Measurements from ENCODE around the gene COA1.
A peak's percentile ranks its signal among the peaks of the same experiment; 100 is the strongest.

COA1 gene

GRCh38 chr7:43664681-43665080, 64.6 kb downstream of the COA1 start:
- peak overlapping the region; percentile 62 for H3K27ac Mint-ChIP-seq (ENCODE audit: low read depth)
- DNase-seq (ENCODE audit: low spot score in 2 of 2): no peak
- no peaks in the 10 kb centered on the region for H3K27me3 Mint-ChIP-seq
- H3K4me1 Mint-ChIP-seq: peaks cover 50% of the 10 kb centered on the region
- H3K9me3 Mint-ChIP-seq: no peaks in the 10 kb centered on the region
- ATAC-seq (replicated peaks; ENCODE audit: extremely low read depth, poor library complexity, severe bottlenecking): no peak
- H3K4me3 Mint-ChIP-seq: no peak overlapping the region
- H3K36me3 Mint-ChIP-seq (ENCODE audit: insufficient read depth): peaks cover 2% of the 10 kb centered on the region

DNA sequence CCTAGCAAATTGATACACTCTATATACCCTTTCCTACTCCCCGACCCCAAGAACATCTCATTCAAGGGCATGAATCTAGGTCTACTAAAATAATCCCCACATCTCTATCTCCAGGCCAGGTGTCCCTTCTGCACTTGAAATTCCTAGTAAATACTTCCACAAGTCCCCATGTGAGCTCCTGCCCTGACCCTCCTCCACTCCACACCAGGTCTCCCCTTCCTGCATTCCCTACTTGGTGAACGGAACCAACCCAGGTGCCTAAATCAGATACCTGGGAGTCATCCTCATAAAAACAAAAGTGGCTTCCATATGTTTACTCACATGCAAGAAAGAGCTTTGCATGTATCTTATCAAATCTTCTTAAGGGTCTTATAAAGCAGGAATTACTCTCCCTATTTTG, 69.2 kb downstream of the COA1 start:
- no peak overlapping the region for H3K4me3 Mint-ChIP-seq
- H3K27ac Mint-ChIP-seq (ENCODE audit: low read depth): peak overlapping the region; percentile 50
- no peaks in the 10 kb centered on the region for H3K9me3 Mint-ChIP-seq
- DNase-seq (ENCODE audit: low spot score in 2 of 2): no peak
- peaks cover 2% of the 10 kb centered on the region for H3K36me3 Mint-ChIP-seq (ENCODE audit: insufficient read depth)
- no peaks in the 10 kb centered on the region for H3K27me3 Mint-ChIP-seq
- no peak for ATAC-seq (replicated peaks; ENCODE audit: extremely low read depth, poor library complexity, severe bottlenecking)
- peaks cover 46% of the 10 kb centered on the region for H3K4me1 Mint-ChIP-seq

- DNase-seq (ENCODE audit: low spot score in 2 of 2) (no peak), ATAC-seq (replicated peaks; ENCODE audit: extremely low read depth, poor library complexity, severe bottlenecking) (no peak)
- Mint-ChIP-seq H3K36me3 (ENCODE audit: insufficient read depth) (peaks cover 2% of the 10 kb centered on the region), H3K4me1 (peaks cover 42% of the 10 kb centered on the region), H3K27me3 (no peaks in the 10 kb centered on the region), H3K27ac (ENCODE audit: low read depth) (peak overlapping the region; percentile 50), H3K4me3 (no peak overlapping the region), H3K9me3 (no peaks in the 10 kb centered on the region)
These were observed 69.8 kb downstream of the COA1 start for GRCh38 chr7:43659549-43659896.

GRCh38 chr7:43658718-43659548, 70.4 kb downstream of the COA1 start:
- Mint-ChIP-seq H3K4me1 (peaks cover 47% of the 10 kb centered on the region), H3K27ac (ENCODE audit: low read depth) (peak overlapping the region; percentile 91), H3K4me3 (peak overlapping the region; percentile 39), H3K9me3 (no peaks in the 10 kb centered on the region), H3K27me3 (no peaks in the 10 kb centered on the region), H3K36me3 (ENCODE audit: insufficient read depth) (peaks cover 2% of the 10 kb centered on the region)
- DNase-seq (ENCODE audit: low spot score in 2 of 2): no peak
- peak; percentile 57 for ATAC-seq (replicated peaks; ENCODE audit: extremely low read depth, poor library complexity, severe bottlenecking)

DNA sequence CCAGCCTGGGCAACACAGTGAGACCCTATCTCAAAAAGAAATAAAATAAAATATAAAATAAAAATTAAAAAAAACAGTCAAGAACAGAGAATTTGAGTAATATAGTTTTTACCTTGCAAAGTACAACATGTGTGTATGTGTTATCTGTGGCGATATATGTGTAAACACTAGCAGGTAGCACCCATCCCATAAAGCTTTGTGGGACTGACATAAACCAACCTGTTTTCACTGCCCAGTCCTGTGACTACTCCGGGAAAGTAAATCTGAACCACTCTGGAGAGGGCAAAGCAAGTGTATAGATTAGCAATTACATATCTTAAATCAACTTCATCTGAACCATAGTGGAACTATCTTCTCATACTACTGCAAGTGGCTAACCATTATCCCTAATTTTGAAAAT, 72.3 kb downstream of the COA1 start:
- no peaks in the 10 kb centered on the region for H3K9me3 Mint-ChIP-seq
- no peaks in the 10 kb centered on the region for H3K27me3 Mint-ChIP-seq
- H3K4me3 Mint-ChIP-seq: no peak overlapping the region
- peak overlapping the region; percentile 11 for H3K27ac Mint-ChIP-seq (ENCODE audit: low read depth)
- no peak for ATAC-seq (replicated peaks; ENCODE audit: extremely low read depth, poor library complexity, severe bottlenecking)
- DNase-seq (ENCODE audit: low spot score in 2 of 2): no peak
- peaks cover 52% of the 10 kb centered on the region for H3K4me1 Mint-ChIP-seq
- no peaks in the 10 kb centered on the region for H3K36me3 Mint-ChIP-seq (ENCODE audit: insufficient read depth)

DNA sequence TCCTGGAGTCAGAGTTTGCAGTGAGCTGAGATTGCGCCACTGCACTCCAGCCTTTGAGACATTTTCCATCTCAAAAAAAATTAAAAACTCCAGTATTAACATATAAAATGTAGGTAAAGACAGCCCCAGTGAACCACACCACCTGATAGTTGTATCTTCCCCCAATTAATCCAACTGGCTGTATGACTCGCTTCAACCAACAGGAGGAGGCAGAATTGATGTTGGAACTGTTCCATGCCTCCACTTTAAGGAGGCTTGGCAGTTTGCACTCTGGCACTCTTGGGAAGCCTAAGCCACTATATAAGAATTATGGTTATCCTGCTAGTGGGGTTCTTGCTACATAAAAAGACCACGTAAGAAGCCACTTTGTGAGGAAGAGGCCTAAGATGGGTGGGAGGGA, 73.7 kb downstream of the COA1 start:
- H3K27ac Mint-ChIP-seq (ENCODE audit: low read depth): no peak overlapping the region
- H3K4me3 Mint-ChIP-seq: no peak overlapping the region
- DNase-seq (ENCODE audit: low spot score in 2 of 2) (no peak), ATAC-seq (replicated peaks; ENCODE audit: extremely low read depth, poor library complexity, severe bottlenecking) (no peak)
- H3K4me1 Mint-ChIP-seq: peaks cover 61% of the 10 kb centered on the region
- peaks cover 7% of the 10 kb centered on the region for H3K36me3 Mint-ChIP-seq (ENCODE audit: insufficient read depth)
- no peaks in the 10 kb centered on the region for H3K9me3 Mint-ChIP-seq
- H3K27me3 Mint-ChIP-seq: no peaks in the 10 kb centered on the region

- H3K4me1 Mint-ChIP-seq: peaks cover 63% of the 10 kb centered on the region
- ATAC-seq (replicated peaks; ENCODE audit: extremely low read depth, poor library complexity, severe bottlenecking) (no peak), DNase-seq (ENCODE audit: low spot score in 2 of 2) (no peak)
- H3K27ac Mint-ChIP-seq (ENCODE audit: low read depth): peak overlapping the region; percentile 98
- H3K36me3 Mint-ChIP-seq (ENCODE audit: insufficient read depth): peaks cover 14% of the 10 kb centered on the region
- peak overlapping the region; percentile 1 for H3K4me3 Mint-ChIP-seq
- H3K27me3 Mint-ChIP-seq: no peaks in the 10 kb centered on the region
- no peaks in the 10 kb centered on the region for H3K9me3 Mint-ChIP-seq
These were observed 75.3 kb downstream of the COA1 start for GRCh38 chr7:43653891-43654504.

- Mint-ChIP-seq H3K9me3 (no peaks in the 10 kb centered on the region), H3K27ac (ENCODE audit: low read depth) (peak overlapping the region; percentile 98), H3K4me1 (peaks cover 63% of the 10 kb centered on the region), H3K27me3 (no peaks in the 10 kb centered on the region), H3K36me3 (ENCODE audit: insufficient read depth) (peaks cover 18% of the 10 kb centered on the region), H3K4me3 (peak overlapping the region; percentile 1)
- no peak for ATAC-seq (replicated peaks; ENCODE audit: extremely low read depth, poor library complexity, severe bottlenecking)
- DNase-seq (ENCODE audit: low spot score in 2 of 2): no peak
These were observed 75.9 kb downstream of the COA1 start for GRCh38 chr7:43653466-43653865.

- ATAC-seq (replicated peaks; ENCODE audit: extremely low read depth, poor library complexity, severe bottlenecking): no peak
- Mint-ChIP-seq H3K9me3 (no peaks in the 10 kb centered on the region), H3K27ac (ENCODE audit: low read depth) (peak overlapping the region; percentile 98), H3K4me1 (peaks cover 67% of the 10 kb centered on the region), H3K4me3 (peak overlapping the region; percentile 72), H3K27me3 (no peaks in the 10 kb centered on the region), H3K36me3 (ENCODE audit: insufficient read depth) (peaks cover 24% of the 10 kb centered on the region)
- no peak for DNase-seq (ENCODE audit: low spot score in 2 of 2)
These were observed 77.0 kb downstream of the COA1 start for GRCh38 chr7:43652364-43652763.

DNA sequence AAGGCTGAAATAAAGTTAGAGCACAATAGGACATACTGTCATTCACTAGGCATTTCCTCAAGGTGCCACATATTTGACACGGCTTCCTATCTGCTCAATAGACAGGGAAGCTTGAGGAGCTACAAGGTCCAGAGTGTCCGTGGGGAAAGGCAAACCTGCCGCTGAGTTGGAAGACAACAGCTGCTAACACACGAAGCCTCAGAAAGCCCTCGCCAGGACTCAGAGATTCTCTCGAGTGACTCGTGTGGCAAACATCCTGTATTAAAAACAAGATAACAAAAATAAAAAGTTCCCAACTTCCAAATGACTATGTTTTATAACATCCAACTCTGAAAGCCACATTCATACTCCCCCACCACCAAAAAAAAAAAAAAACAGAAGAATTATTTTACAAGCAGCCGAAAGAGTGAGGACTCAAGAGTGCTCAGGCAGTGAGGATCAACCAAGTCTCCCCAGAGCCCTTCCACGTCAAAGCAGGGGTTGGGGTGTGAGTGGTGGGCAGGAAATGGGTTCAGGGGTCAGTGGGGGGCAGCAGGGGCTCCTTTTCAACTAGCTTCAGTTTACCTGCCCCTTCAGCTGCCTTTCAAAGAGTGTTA, 78.8 kb downstream of the COA1 start:
- H3K4me3 Mint-ChIP-seq: peak overlapping the region; percentile 72
- peaks cover 28% of the 10 kb centered on the region for H3K36me3 Mint-ChIP-seq (ENCODE audit: insufficient read depth)
- peaks cover 82% of the 10 kb centered on the region for H3K4me1 Mint-ChIP-seq
- peak overlapping the region; percentile 98 for H3K27ac Mint-ChIP-seq (ENCODE audit: low read depth)
- no peaks in the 10 kb centered on the region for H3K9me3 Mint-ChIP-seq
- ATAC-seq (replicated peaks; ENCODE audit: extremely low read depth, poor library complexity, severe bottlenecking) (peak; percentile 4), DNase-seq (ENCODE audit: low spot score in 2 of 2) (no peak)
- no peaks in the 10 kb centered on the region for H3K27me3 Mint-ChIP-seq

DNA sequence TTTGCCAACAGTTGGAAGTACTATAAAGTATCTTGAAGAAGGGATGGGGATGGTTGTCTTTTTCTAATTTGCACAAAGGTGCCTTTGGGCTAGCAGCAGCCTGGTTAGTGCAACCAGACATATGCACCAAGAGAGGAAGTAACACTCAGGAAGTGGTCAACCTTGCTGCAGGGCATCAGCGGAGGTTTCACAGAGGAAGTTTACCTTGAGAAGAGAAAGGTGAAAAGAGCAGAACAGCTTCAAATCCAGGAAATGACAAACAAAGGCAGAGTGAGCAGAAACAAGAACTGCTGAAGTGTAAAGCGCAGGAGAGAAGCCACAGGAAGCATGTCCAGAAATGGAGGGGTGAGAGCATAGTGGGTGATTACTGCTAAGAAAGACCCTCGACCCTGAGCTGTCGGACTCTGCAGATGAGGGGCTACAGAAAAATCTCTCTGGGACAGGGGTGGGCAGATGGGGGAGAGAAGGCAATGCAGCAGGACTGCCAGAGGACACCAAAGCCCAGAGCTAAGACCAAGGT, 79.5 kb downstream of the COA1 start:
- Mint-ChIP-seq H3K27me3 (no peaks in the 10 kb centered on the region), H3K4me3 (peak overlapping the region; percentile 72), H3K27ac (ENCODE audit: low read depth) (peak overlapping the region; percentile 98), H3K36me3 (ENCODE audit: insufficient read depth) (peaks cover 28% of the 10 kb centered on the region), H3K9me3 (no peaks in the 10 kb centered on the region), H3K4me1 (peaks cover 89% of the 10 kb centered on the region)
- DNase-seq (ENCODE audit: low spot score in 2 of 2) (peak; percentile 42 to 81), ATAC-seq (replicated peaks; ENCODE audit: extremely low read depth, poor library complexity, severe bottlenecking) (peak; percentile 71)

DNA sequence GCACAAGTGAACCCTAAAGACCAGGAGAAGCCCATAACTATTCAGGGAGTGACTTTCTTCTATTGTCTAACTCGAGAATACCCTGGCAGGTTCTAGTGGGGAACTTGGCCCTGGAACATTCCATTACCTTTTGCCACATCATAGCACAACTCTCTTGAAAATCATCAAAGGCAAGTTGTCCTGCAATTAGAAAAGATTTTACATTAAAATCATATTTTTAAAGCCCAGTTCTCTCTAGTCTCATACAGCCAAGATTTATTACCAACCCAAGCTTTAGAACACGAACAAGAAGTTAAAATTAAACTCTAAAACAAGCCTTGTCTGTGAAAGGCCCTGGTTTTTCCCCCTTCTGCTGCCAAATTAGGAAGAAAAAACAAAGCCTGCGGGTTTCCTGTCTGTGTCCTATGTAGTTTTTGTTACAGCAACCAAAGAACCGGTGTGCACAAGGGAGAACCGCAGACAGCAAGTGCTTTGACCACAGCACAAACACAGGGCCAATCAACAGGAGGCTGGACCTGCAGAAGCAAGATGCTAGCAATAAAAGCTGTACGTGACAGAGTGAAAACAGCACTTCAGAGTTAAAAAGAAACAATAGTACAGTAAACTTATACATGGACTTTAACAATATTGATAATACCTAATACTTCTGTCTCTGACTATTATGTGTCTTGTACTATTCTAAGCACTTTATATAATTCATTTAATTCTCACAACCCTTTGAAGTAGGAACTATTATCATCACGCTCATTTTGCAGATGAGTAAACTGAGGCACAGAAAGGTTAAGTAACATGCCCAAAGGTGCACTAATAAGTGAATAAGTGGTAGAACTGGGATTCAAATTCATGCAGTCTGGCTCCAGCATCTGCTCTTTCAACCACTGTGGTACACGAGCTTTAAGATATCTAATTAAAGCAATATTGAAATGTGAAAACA, 80.6 kb downstream of the COA1 start:
- Mint-ChIP-seq H3K27ac (ENCODE audit: low read depth) (peak overlapping the region; percentile 98), H3K36me3 (ENCODE audit: insufficient read depth) (peaks cover 34% of the 10 kb centered on the region), H3K4me3 (peak overlapping the region; percentile 72), H3K9me3 (no peaks in the 10 kb centered on the region), H3K27me3 (no peaks in the 10 kb centered on the region), H3K4me1 (peaks cover 90% of the 10 kb centered on the region)
- peak; percentile 57 for ATAC-seq (replicated peaks; ENCODE audit: extremely low read depth, poor library complexity, severe bottlenecking)
- DNase-seq (ENCODE audit: low spot score in 2 of 2): peak; percentile 48 to 79

All from central memory CD8-positive, alpha-beta T cell (primary cell).